NCI-H1930 (cell line): ENCODE measurements around the gene HOTAIR.

Experiments used
- DNase-seq, 2 experiments: peaks; one replicate each; lab custom pipeline; 2025; lab: John Stamatoyannopoulos, UW

The HOTAIR gene

DNA sequence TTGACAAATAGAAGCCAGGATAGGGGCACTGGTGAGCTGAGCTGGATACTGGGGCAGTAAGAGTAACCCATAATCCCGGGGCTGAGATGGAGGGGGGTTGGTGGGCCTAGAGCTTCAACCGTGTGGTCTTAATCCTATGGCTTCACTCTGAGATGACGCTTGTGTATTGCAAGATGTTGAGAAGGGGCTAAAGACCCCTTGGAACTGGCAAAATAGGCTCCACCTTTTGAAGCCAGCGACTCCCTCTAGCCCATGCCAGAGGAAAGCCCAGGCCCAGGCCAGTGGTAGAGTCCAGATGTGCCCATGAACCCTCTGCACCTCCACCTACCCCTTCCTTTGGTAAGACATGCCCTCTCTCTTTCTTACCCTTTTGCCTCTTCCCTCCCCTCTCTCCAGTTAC is 15.4 kb downstream of the HOTAIR start:
- DNase-seq = no peak

DNA sequence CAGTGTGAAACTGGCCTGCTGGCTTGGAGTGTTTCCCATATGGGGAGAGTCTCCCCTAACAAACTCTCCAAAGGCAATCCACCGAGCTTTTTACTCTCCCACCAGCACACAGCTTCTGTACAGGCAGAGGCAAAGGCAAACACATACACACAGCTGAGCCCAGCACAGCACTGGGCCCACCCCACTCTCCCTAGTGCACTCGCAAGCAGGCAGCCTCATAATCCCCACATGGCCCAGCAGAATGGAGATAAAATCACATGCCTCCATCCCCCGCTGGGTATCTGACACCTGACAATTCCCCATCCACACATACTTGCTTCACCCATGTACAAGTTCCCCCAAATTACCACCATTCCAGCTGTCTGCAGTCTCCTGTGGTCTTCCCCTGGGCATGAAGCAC is 16.6 kb downstream of the HOTAIR start:
- no peak for DNase-seq

DNA sequence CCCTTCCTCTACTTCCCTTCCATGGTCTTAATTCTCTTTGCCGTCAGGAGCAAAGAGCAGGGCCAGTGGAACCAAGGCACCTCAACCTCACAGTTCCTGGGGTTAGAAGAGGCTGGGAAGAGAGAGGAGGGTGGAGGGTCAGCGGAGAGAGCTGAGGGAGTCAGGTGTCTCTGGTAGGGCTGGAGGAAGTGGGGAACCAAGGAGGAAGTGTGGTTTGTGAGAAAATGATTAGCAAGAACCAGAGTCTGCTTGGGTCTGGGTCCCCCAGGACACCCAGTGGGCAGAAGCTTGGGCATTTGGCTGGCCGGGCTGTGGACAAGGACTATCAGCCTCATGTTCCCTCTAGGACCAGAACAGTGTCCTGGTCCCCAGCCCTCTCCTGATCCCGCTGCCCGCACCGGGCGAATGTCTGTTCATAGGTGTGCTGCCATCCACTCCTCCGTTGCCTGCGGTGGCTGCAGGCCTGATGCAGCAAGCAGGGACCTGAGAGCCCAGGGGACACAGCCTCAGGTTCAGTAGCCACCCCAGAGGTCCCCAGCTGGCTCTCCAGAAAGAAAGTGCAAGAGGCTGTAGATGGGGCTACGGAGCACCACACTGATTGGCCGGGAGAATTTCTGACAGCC is 17.7 kb downstream of the HOTAIR start:
- no peak for DNase-seq

DNA sequence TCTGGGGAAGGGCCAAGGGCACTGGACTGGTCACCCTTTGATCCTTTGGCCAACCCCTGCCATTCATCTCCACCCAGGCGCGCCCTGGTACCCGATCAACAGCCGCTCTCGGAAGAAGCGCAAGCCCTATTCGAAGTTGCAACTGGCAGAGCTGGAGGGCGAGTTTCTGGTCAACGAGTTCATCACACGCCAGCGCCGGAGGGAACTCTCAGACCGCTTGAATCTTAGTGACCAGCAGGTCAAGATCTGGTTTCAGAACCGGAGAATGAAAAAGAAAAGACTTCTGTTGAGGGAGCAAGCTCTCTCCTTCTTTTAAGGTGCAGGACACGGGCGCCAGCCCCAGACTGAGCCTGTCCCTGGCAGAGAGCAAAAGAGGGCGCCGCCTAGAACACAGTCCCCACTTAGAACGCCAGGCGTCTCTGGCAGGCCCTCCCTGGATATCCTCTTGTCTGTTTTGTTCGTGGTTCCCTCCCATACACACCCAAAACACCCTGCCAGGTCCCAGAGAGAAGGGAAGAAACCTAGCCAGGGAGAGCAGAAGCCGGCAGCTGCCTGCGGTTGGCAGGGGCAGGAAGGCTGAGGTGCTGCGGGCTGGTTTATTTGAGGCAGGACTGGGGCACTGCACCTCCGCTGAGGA is 18.4 kb downstream of the HOTAIR start:
- DNase-seq = no peak

DNA sequence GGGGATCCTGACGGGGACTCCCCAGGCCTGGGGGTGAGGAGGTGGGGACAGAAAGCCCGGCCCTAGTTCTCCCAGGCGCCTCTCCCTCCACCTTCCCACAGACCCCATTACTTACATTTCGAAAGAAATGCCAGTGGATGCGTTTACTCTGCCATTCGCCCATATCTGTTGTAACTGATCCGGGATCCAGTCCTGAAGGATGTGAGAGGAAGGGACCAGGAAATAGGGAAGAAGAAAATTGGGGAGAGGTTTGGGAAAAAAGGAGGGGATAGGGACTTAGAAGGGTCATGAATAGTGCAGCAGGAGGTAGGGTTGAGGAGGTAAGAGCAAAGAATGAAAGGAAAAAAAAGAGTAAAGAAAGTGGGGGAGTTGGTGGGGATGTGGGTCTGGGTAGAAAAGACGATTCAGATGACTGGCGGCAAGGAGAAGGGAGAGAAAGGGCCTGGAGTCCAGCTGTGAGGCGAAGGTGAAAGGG is 18.9 kb downstream of the HOTAIR start:
- no peak for DNase-seq

DNA sequence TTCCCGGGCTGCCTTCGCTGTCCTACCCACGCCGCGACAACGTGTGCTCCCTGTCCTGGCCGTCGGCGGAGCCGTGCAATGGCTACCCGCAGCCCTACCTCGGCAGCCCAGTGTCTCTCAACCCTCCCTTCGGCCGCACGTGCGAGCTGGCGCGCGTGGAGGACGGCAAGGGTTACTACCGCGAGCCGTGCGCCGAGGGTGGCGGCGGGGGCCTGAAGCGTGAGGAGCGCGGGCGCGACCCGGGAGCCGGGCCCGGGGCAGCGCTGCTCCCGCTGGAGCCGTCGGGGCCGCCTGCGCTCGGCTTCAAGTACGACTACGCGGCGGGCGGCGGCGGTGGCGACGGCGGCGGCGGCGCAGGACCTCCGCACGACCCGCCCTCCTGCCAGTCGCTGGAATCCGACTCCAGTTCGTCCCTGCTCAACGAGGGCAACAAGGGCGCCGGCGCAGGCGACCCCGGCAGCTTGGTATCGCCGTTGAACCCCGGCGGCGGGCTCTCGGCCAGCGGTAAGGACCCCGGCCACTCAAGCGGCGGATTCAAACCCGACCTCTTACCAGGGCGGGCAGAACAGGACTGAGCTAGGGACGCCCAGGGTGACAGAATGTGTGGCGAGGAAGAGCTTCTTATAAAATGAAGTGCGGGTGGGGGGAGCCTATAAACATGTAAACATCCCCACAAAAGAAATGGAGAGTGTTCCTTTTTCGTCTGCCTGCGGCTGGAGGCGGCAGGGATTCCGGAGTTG is 19.5 kb downstream of the HOTAIR start:
- DNase-seq = no peak

DNA sequence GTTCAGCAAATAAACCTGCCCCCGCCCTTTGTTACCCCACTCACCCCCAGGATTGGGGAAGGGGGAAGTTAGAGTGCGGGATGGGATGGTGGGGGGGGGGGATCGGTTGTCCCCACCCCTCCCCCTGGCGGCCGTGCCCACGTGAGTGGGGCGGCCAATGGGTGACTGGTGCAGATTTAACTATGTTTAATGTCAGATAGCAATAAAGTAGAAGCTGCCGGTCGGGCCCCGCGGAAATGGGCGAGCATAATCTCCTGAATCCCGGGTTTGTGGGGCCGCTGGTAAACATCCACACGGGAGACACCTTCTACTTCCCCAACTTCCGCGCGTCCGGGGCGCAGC is 20.1 kb downstream of the HOTAIR start, which contains the start of gene HOXC12:
Gene HOXC12, plus strand, starts transcription at position 210 of the 342 bp plus-strand sequence. Its CDS starts 27 bp downstream, at position 237.
- no peak for DNase-seq

DNA sequence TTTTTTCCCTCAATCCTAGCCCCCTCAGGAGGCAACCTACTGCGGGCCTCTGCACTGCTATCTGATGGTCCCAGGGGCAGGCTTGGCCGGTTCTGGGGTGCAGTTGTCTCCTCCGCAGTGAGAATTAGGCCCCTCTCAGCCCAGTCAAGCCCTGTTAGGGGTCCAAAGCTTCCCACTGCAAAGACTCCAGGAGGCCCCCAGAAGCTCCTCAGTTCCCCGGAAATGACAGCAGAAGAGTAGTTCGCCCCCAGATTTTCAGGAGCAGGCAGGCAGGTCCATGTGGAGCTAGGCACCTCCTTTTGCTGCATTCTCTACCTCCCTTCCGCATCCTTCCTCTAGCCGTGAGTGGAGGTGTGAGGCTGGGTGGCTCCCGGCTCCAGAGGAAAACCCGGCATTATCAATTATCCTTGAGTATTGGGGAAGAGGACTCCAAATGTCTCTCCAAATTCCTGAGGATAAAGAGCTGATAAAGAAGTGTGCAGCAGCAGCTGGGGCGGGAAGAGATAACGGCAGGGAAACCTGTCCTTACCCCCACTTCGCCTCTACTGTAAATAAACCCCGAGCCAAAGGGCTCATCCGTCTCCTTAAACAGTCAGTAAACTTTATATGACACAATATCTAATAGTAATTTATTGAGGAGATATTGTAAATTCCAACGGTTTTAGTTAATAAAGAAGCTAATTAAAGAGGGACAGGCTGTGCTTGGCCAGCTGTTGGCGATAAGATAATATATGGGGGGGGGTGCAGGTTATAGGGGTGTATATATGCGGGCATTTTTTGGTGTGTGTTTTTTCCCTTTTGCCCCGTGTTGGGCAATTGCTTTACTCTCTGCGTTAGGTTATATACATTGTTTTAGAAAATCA is 20.7 kb downstream of the HOTAIR start:
- DNase-seq = no peak

DNA sequence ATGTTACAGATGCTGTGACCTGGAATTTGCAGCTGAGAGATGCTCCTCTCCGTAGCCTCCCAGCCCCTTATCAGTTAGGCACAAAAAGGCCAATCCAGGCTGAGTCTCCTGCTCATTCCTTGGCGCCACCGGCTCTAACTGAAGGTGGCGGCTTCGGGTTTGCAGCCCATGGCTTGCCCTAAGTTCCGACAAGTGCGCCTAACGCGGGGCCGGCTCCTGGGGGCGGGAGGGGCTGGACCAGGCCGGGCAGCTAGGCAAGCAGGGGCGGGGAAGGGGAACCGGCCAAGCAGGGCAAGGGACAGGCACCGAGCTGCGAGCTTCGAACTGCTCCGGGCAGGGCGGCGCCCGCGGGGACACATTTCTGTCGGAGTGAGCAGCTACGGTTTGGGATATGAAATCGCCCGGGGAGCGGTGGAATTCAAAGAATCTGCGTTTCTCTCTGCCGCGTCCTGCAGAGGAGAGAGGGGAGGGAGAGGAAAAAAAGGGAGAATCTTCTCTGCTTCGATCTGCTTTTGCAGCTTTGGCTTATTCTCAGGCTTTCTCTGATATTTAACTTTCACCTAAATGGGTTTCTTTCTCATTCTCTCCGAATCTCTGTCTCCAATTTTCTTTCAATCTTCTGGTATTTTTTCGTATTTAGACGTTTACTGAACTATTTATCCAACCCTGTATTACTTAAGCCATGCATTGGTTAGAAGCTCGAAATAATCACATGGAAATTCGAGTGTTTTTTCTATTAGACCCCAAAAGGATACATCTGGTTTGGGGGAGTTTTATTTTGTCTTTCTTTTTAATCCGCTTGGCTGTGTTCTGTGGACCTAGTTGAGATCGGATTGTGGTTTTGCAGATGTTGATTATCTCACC is 21.7 kb downstream of the HOTAIR start:
- DNase-seq = no peak

DNA sequence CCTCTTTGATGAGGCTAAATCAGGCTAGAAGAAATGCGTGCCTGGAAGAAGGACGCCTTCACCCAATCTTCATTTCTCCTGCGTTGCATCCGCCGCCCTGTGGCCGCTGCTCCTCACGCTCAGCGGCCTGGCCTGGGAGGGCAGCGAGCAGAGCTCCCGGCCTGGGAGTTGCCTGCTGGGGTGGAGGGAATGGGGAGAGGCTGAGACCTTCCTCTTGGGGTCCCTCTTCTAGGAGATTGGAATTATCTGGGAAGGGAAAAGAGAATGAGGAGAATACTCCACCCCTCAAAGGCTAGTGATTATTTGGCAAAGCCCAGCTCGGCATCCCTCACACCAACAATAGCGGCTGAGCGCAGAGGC is 22.4 kb downstream of the HOTAIR start:
- no peak for DNase-seq

DNA sequence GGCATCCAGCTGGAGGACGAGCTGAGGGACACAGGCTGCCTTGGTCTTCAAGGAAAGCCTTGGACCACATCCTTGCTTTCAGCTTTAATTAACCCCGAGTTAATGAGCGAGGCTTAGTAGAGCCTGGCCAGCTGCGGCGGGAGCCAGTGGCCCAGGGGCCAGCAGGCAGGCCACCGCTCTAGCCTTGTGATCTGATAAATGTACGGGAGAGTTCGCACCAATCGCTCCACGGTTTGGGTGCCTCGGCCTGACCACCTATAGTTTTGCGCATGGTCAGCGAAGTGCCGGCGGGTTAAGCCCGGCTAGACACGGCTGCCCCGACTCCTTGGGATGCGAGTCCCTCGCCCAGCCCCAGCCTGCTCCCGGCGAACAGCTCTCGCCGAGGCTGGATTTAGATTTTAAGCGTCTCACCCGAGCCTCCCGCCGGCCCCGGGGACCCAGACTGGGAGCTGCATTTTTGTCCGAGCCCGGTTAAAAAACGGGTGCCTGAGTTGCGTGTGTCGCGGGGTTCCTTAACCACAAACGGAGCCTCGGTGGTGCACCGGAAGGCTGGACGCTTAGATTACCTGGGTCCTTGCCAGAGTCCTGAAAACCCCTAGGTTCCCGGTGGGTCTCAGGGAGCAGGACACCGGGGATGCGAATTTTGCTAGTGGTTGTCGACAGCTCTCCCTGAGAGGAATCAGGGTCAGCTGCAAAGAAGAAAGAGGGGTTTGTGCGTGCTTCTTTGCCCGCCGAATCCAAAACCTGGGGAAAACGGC is 23.0 kb downstream of the HOTAIR start:
- DNase-seq = no peak

DNA sequence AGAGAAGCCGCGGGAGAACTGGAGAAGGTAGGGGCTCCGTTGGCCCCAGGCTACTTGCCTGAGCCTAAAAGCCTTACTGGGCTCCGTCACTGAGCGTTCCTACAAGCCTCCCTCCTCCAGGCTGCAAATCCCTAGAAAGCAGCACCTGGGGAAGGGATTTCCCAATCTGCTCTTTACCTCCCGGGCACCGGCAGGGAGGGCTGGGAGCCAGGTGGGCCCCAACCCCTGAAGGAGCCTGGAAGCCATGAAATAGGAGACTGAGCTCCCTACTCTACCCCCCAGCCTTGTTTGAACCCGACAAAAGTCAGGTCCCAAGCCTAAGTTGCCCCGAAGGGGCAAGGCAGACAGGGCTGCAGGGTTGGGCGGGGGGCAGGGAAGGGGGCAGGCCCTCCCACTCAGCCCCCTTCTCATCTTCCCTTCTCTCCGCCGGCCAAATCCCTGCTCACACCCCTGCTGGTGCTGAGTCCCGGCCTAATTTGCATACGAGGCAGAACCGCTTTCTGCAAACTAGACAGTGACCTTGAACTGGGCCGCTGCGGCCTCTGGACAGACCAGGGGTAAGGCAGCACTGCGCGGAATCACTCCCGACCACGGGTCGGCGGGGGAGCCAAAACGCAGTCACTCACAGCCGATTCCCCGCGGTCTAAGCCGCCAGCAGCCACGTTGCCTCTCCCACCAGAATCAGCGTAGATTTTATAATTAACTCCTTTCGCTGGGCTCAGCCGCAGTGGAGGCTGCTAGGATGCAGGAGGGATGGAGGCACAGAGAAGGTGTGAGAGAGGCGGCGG is 23.8 kb downstream of the HOTAIR start:
- DNase-seq = no peak

DNA sequence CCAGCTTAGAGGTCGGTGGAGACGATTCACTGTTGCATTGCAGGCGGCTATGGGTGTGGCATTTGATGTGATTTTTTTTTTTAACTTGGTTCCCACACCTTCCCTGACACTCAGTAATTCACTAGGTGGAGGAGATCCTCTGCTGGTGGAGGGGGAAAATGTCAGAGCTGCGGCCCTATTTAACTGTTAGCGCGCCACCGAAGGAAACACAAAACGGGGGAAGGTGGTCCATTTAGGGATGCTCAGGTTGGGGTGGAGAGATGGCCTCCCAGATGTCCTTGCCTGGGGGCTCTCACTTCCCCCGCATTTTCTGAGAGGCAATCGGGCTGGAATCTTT is 24.3 kb downstream of the HOTAIR start:
- no peak for DNase-seq

DNA sequence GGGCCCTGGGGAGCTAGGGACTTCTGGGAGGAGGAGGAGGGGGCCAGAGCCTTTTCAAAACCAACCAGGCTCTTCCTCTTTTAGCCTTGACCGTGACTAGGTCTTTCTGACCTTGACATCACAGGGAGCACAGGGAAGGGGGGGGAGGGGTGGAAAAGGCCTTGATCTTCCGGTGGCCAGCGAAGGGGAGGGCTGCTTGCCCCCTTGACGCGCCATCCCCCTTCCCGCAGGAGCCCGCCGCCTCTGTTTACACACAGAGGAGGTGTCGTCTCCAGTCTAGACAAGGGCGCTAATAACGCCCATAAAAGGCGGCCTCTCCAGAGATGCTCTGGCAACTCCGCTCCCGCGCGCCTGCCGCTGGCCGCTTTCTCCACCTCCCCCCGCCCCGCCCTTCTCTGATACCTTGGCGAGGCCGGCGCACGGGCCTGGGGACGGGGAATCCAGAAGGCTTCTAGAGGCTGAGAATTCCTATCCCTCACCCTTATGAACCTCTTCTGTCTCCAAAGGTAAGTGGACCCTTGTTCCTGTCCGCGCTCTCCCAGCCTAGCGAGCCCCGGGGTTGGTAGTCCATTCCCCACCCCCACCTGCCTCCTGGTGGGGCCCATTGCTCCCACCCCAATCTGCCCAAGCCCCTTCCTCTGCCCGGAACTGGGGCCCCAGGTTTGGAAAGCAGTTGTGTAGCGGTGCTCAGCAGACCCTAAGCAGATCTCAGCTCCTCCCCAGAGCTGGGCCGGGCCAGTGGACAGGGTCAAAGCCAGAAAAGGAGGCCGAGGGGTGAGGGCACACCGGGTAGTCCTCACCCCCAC is 24.9 kb downstream of the HOTAIR start:
- no peak for DNase-seq

DNA sequence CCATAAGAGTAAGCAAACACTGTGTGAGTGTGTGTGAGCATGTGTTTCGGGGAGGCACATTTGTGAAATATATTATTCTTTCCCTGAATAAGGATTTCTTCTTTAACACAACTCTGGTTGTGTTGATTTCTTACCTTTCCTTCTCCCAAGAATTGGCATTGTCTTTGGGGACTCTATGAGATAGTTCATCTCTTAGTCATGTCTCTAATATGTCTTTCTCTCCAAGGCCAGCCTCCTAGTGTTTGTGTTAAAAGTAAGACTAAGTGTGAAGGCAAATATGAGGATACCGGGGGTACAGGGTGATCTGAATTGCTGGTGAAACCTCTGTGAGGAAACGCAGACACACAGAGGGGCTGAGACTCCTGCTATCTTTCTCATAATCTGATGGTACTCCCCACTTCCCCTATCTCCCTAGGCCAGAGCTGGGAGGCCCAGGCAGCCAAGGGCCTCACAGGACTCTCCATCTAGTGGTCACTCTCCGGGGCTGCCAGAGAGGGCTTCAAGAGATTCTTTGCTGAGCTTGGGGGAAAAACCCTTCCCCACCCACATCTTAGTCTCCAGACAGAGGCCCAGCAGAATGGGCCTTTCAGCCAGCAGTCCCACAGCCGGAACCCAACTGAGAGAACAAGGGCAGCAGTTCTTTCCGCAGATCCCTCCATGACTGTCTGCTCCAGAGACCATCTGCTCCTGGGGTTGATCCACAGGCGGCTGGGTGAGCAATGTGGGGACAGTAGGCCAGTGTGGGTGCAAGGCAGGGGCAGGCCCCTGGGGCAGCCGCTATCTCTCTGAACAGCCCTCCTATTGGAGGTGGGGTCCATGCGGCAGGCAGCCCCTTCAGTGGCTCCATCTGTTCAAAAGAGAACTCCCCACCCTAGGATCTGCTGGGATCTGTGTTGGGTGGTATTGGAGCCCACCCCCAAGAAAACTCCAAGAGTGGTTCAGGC is 25.8 kb downstream of the HOTAIR start:
- DNase-seq = no peak

DNA sequence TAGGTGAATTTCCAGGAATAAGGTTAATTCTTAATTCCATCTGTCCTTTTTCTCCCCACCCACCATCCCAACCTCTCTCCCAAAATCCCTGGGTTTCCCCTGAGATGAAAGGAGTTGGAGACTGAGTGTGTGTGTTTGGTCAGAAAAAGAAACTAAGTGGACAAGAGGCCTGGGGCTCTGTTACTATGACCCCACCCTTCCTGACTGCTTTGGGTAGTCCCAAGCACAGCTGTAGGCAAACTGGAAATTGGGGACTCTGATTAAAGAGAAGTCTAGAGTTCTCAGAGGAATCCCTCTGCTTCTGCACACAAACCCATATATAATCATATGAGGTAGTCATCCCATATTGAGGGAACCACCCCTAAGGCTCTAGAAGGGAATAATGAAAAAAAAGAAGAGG is 27.0 kb downstream of the HOTAIR start:
- DNase-seq = no peak

DNA sequence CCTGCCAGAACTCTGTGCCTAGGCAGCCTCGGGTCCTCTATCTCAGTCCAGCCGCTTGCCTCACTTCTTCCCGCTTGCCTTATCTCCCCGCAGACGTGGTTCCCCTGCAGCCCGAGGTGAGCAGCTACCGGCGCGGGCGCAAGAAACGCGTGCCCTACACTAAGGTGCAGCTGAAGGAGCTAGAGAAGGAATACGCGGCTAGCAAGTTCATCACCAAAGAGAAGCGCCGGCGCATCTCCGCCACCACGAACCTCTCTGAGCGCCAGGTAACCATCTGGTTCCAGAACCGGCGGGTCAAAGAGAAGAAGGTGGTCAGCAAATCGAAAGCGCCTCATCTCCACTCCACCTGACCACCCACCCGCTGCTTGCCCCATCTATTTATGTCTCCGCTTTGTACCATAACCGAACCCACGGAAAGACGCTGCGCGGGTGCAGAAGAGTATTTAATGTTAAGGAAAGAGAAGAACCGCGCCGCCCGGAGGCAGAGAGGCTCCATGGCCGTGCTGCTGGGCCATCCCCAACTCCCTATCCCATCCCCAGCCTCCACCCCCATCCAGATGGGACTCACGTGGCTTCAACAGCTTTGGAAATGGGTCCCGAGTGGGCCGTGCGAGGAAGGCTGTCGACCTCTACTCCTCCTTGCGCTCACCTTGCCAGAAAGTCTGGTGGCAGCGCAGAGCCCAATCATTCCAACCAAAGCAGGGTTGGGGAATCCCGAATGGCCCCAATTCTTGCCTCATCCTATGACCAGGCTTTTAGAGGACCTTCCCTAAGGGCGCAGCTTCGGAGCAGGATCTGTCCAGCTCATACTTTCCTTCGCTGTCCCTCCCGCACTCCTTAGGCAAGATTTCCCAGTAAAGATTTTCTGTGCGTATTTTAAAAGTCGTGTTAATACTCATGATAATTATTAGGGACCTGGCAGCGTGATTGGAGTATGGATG is 29.6 kb downstream of the HOTAIR start:
- no peak for DNase-seq
